ENCODE data around the gene SLC26A9.

SLC26A9 gene

DNA sequence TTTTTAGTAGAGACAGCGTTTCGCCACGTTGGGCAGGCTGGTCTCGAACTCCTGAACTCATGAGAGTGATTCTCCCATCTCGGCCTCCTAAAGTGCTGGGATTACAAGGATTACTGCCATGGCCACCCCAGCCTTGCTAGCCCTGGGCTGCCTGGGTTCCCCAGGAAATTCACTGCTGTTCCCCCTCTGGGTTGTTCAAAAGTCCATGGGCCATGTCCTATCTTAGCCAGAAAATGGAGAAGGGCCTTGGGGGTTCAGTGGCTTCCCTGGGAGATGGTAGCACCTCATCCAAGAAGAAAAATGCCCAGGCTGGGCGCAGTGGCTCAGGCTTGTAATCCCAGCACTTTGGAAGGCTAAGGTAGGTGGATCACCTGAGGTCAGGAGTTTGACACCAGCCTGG lies 20.9 kb downstream of the SLC26A9 start:
- Histone ChIP-seq H3K36me3 (ENCODE audit: low read depth) (no peaks in the 10 kb centered on the region), H3K4me3 (ENCODE audit: severe bottlenecking) (no peak overlapping the region), H3K27ac (ENCODE audit: poor library complexity, severe bottlenecking) (no peak overlapping the region), H3K9me3 (ENCODE audit: severe bottlenecking) (no peaks in the 10 kb centered on the region), H3K4me1 (ENCODE audit: insufficient read depth, poor library complexity, severe bottlenecking) (peaks cover 4% of the 10 kb centered on the region), H3K27me3 (ENCODE audit: insufficient read depth, poor library complexity, severe bottlenecking) (no peaks in the 10 kb centered on the region)
- TF ChIP-seq, protein P1, sequence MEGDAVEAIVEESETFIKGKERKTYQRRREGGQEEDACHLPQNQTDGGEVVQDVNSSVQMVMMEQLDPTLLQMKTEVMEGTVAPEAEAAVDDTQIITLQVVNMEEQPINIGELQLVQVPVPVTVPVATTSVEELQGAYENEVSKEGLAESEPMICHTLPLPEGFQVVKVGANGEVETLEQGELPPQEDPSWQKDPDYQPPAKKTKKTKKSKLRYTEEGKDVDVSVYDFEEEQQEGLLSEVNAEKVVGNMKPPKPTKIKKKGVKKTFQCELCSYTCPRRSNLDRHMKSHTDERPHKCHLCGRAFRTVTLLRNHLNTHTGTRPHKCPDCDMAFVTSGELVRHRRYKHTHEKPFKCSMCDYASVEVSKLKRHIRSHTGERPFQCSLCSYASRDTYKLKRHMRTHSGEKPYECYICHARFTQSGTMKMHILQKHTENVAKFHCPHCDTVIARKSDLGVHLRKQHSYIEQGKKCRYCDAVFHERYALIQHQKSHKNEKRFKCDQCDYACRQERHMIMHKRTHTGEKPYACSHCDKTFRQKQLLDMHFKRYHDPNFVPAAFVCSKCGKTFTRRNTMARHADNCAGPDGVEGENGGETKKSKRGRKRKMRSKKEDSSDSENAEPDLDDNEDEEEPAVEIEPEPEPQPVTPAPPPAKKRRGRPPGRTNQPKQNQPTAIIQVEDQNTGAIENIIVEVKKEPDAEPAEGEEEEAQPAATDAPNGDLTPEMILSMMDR (IDR thresholded peaks at IDR 0.05; ENCODE audit: poor library complexity, severe bottlenecking), result no peak
- DNase-seq (ENCODE audit: low spot score), result no peak
- no peak for ATAC-seq (ENCODE audit: low read depth)

DNA sequence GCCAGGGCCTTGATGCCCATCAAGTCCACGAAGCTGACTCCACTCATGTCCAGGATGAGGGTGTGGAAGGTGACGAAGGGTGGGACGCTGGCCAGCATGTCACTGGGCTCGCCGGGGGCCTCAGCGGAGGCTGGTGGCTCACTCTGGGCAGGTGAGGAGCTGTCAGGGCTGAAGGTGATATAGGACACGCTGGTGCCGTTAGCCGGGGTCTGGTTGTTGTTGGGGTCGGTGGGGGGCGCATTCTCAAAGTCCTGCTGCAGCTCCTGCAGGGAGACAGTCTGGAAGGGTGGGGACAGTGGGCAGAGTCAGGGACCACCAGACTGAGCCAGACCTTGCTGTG lies 21.7 kb downstream of the SLC26A9 start:
- DNase-seq (ENCODE audit: low spot score) (no peak), ATAC-seq (ENCODE audit: low read depth) (no peak)
- H3K9me3 ChIP-seq (ENCODE audit: severe bottlenecking), result no peaks in the 10 kb centered on the region
- H3K4me3 ChIP-seq (ENCODE audit: severe bottlenecking), result no peak overlapping the region
- no peaks in the 10 kb centered on the region for H3K36me3 ChIP-seq (ENCODE audit: low read depth)
- no peak overlapping the region for H3K27ac ChIP-seq (ENCODE audit: poor library complexity, severe bottlenecking)
- TF ChIP-seq, protein P1 (IDR thresholded peaks at IDR 0.05; ENCODE audit: poor library complexity, severe bottlenecking), result no peak
- peaks cover 4% of the 10 kb centered on the region for H3K4me1 ChIP-seq (ENCODE audit: insufficient read depth, poor library complexity, severe bottlenecking)
- H3K27me3 ChIP-seq (ENCODE audit: insufficient read depth, poor library complexity, severe bottlenecking), result no peaks in the 10 kb centered on the region

DNA sequence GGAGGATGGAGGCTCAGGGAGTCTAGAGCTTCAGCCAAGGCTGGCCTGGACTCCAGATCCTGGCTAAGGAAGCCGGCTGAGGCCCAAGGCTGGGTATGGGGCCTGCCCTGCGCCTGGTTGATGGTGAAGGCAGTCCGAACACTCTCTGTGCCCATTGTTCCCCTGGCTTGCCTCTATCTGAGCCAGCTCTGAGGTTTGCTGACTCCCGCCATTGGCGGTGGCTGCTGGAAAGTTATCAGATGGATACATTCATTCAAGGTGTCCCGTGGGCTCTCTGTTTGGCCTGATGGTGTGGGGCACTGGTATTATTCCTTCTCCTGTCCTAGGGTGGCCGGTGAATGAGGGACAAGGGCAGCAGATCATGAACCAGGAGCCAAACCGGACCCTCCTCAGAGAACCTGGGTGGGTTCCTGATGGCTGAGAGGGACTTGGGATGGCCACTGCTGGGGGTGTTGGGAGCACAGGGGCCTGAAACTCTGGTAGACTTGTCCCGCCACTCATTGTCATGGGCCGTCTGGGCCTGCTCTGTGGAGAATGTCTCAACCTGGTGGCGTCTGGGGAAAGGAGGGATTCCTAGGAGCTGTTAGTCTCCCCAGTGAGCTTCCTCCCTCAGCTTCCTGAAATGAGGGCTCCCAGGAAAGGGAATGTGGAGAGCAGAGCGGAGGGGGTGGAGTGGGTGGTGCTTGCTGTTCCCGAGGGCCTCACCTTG lies 22.2 kb downstream of the SLC26A9 start:
- no peak overlapping the region for H3K4me3 ChIP-seq (ENCODE audit: severe bottlenecking)

DNA sequence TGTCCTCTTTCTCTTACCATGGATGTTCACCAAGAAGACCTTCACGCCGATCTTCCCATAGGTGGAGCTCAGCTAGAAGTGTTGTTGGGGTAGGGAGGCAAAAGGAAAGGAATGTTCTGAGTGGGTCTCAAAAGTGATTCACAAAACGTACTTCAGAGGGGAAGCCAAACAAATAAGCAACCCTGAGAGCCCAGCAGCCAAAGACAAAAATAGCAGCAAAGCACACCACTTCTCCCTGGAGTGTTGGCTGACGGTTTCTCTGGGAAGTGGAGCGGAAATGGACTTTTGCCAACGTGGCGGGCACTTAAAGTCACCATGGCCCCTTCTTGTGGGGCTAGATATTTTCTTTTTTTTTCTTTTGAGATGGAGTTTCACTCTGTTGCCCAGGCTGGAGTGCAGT lies 23.1 kb downstream of the SLC26A9 start:
- DNase-seq (ENCODE audit: low spot score) (no peak), ATAC-seq (ENCODE audit: low read depth) (no peak)
- Histone ChIP-seq H3K4me3 (ENCODE audit: severe bottlenecking) (no peak overlapping the region), H3K27ac (ENCODE audit: poor library complexity, severe bottlenecking) (no peak overlapping the region), H3K4me1 (ENCODE audit: insufficient read depth, poor library complexity, severe bottlenecking) (no peaks in the 10 kb centered on the region), H3K9me3 (ENCODE audit: severe bottlenecking) (no peaks in the 10 kb centered on the region), H3K36me3 (ENCODE audit: low read depth) (no peaks in the 10 kb centered on the region), H3K27me3 (ENCODE audit: insufficient read depth, poor library complexity, severe bottlenecking) (no peaks in the 10 kb centered on the region)
- TF ChIP-seq, protein P1 (IDR thresholded peaks at IDR 0.05; ENCODE audit: poor library complexity, severe bottlenecking), result no peak

More for the DNA sequence above, 22.2 kb downstream of the SLC26A9 start:
- TF ChIP-seq, protein P1 (IDR thresholded peaks at IDR 0.05; ENCODE audit: poor library complexity, severe bottlenecking), result no peak
- H3K27me3 ChIP-seq (ENCODE audit: insufficient read depth, poor library complexity, severe bottlenecking), result no peaks in the 10 kb centered on the region
- H3K4me1 ChIP-seq (ENCODE audit: insufficient read depth, poor library complexity, severe bottlenecking), result peaks cover 2% of the 10 kb centered on the region
- H3K9me3 ChIP-seq (ENCODE audit: severe bottlenecking), result no peaks in the 10 kb centered on the region
- no peaks in the 10 kb centered on the region for H3K36me3 ChIP-seq (ENCODE audit: low read depth)
- no peak overlapping the region for H3K27ac ChIP-seq (ENCODE audit: poor library complexity, severe bottlenecking)
- no peak for DNase-seq (ENCODE audit: low spot score)
- ATAC-seq (ENCODE audit: low read depth), result no peak

DNA sequence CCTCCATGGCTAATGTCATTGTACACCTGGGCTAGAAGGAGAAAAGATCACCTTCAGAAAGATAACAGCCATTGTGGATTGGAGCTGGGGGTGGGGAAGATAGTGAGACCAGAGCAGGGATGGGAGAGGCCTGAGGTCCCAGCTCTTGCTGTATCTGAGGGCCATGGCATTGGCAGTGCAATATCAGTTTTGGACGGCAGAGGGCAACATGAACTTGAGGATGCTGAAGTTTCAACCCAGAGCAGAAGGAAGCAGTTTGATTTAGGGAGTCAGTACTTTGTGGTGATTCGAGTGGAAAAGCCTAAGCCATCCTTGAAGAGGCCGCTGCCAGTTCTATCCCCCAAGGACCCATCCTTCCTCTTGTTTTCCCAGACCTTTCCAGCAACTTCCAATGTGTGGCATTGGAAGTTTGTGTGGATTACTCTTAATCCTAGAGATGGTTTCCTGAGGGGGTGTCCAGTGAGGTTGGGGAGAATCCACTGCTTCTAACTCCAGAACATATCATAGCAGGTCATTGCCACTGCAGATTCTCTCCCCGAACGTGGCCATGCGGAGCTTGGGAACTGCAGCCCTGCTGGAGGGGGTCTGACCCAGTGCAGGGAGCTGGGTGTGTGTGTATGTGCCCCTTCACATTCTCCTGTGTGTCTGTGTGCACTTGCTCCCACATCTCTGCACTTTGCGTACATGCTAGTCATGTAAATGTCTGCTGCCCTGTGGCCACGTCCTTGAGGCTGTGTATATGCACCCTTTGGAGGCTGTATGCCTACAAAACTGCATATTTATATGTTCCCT lies 24.1 kb downstream of the SLC26A9 start:
- TF ChIP-seq, protein P1 (IDR thresholded peaks at IDR 0.05; ENCODE audit: poor library complexity, severe bottlenecking), result peak; percentile 93
- Histone ChIP-seq H3K9me3 (ENCODE audit: severe bottlenecking) (no peaks in the 10 kb centered on the region), H3K4me1 (ENCODE audit: insufficient read depth, poor library complexity, severe bottlenecking) (no peaks in the 10 kb centered on the region), H3K27me3 (ENCODE audit: insufficient read depth, poor library complexity, severe bottlenecking) (no peaks in the 10 kb centered on the region), H3K4me3 (ENCODE audit: severe bottlenecking) (no peak overlapping the region), H3K36me3 (ENCODE audit: low read depth) (no peaks in the 10 kb centered on the region), H3K27ac (ENCODE audit: poor library complexity, severe bottlenecking) (no peak overlapping the region)
- no peak for DNase-seq (ENCODE audit: low spot score)
- ATAC-seq (ENCODE audit: low read depth), result peak; percentile 89
